NCI-H2227 treated with DMSO at 0.1 percent for 48 hours (cell line): Measurements from ENCODE around the gene RNF187.
"Not testable (repeated sequence)": the region's sequence is repeated elsewhere in the genome, so short reads cannot be mapped to it uniquely, and the experiment has no call there.

Source experiments
- DNase-seq: peaks from one replicate; lab custom pipeline; 2025; lab: John Stamatoyannopoulos, UW

RNF187 gene

DNA sequence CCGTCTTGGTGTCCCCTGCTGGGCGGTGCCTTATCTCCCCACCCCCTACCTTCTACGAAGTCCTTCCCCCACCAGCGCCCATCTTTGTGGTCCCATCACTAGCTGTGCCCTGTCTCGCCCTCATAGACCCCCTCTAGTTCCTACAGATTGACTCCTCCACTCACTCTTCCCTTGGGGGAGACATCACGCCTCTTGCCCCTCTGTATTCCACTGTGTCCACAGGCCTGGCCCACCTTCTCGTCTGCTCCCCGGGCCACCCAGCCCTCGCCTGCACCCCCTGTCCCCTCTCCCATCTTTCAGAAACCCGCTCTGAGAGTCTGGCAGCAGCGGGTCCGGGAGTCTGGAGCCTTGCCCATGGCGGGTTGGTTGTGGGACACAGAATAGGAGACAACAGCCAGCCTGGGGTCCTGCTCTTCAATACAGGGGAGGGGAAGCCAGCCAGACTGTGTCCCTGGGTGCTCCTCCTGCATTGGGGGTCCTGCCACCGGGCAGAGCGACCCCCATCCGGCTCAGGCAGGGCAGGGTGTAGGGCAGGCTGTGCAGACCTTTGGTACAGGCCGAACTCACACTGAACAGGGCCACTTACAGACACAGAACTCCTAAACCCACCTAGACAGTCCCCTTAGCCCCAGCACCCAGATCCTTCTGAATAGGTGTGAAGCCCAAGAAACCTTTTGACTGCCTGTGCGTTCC lies 1.1 kb downstream of the RNF187 start:
- no peak for DNase-seq

DNA sequence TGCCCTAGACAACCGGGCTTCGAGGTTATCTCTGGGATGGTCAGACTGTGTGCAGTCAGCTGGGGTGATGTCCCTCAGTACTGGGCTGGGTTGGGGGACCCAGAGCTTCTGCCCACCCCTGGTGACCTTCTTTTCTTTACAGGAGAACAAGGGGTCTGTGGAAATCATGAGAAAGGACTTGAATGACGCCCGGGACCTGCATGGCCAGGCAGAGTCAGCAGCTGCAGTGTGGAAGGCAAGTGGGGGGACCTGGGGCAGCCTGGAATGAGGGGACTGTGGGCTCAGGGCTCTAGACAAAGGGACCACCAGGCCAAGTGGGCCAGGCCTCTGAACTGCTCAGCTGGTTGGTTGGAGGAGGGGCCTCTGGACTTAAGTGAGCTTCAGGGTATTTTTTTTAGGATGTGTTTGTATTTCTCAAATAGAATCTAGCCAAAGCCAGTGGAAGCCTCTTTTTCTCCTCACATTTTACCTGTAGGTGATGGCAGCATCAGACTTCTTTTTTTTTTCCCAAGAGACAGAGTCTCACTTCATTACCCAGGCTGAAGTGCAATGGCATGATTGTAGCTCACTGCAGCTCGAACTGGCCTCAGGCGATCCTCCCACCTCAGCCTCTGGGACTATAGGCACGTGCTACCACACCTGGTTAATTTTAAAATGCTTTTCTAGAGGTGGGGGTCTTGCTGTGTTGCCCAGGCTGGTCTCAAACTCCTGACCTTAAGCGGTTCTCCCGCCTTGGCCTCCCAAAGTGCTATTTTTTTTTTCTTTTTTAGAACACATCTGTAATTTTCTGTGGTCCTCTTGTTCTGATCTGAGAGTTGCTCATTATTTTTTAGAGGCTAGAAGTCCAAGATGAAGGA lies 1.9 kb downstream of the RNF187 start:
- DNase-seq = no peak

DNA sequence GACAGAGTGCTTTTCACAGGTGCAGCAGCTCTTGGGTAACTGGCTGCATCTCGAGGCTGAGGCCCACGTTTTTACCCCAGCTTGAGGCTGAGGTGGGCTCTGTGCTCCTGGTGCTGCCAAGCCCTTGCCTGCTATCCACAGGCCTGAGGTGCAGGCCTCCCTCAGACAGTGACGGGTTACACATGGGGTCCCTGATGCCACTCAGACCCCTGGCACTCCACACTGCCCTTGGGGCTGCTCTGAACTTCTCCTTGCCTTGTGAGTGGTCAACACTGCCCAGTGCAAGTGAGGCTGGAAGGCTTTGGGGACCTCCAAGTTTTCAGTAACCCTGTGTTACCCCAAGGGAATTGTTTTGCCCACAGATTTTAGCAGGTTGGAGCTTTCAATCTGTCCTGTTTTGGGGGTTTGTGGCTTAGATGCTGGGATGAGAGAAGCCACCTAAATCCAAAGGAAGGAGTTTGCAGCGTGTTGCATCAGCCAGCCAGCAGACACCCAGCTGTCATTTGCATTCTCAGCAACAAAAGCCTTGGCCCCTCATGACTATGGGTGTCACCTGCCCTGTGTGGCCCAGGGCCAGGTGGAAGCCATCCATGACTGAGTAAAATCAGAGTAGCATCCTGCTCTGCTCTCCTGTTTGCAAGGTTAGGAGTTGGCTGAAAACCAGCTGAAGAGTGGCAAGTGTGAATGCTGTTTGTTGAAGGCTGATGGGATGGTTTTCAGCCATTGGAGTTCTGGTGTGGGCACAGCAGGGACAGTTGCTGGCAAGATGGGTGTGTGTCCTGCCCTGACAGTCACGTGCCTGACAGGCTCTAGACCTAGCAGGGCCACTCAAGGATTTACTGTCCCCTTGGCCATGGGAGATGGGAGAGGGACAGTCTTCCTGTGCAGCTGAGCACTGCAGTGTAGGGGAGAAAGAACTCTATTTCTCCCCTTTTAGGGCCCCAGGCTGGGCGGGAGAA lies 3.2 kb downstream of the RNF187 start:
- no peak for DNase-seq

DNA sequence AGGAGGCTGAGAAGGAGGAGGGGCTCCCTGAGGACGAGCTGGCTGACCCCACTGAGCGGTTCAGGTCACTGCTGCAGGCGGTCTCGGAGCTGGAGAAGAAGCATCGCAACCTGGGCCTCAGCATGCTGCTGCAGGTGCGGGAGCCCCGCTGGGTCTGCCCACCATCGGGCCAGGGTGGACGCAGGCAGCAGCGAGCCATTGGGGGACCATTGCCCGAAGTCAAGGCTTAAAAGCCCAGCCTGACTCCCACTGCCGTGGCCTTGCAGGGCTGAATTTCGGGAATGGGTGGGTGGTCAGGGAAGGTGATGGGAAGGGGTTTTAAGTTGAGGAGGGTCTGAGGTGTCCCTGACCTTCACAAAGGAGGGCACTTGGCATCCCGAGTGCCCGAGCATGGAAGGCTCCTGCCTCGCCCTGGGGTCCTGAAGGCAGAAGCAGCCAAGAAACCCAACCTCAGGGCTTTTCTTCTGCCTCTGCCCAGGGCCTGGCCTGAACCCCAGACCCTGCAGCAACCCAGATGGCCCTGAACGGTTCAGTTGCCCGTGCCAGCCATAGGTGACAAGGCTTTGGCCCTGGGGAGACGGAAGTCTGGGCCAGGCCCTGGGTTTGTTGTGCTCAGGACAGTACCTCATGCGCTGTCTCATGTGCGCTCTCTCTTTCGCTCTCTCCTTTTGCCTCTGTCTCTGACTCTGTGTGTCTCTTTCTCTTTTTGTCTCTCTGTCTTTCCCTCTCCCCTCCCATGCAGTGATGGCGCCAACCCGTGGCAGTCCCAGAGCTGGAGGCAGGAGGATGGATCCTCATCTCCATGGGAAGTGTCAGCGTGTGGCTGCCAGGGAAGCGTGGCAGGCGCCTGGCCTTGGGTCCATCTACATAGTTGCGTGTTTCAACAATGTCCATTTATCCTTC lies 6.2 kb downstream of the RNF187 start:
- DNase-seq = no peak

DNA sequence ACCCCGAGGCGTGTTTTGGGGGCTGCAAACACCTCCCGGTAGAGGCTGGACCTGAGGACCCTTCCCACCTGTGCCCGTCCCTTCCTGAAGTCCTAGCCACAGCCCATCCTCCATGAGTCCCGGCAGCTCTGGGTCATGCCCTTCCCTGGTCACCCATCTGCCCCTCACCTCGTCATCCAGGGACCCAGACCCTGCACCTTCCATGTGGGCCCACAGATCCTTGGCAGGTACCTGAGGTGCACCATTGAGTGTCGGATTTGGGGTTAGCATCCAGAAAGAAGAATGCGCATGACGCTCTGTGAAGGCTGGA lies 6.8 kb downstream of the RNF187 start:
- DNase-seq = no peak

DNA sequence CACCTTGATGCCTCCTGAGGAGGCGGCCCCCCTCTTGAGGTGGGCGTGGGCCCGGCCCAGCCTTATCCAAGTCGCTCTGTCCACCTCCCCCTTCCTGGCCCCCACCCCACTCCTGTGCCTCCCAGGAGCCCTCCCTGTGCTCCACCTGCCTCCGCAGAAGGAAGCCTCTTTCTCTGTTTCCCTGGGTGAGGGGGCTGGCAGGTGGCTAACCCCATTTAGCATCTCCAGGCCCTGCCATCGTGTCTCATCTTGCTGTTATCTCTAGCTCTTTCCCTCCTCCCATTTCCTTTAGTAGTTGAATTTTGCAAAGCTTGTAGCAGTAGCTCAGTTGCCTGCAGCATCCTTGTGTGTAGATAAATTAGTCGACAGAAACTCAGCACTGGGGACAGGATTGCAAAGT lies 7.2 kb downstream of the RNF187 start:
- DNase-seq = no peak

DNA sequence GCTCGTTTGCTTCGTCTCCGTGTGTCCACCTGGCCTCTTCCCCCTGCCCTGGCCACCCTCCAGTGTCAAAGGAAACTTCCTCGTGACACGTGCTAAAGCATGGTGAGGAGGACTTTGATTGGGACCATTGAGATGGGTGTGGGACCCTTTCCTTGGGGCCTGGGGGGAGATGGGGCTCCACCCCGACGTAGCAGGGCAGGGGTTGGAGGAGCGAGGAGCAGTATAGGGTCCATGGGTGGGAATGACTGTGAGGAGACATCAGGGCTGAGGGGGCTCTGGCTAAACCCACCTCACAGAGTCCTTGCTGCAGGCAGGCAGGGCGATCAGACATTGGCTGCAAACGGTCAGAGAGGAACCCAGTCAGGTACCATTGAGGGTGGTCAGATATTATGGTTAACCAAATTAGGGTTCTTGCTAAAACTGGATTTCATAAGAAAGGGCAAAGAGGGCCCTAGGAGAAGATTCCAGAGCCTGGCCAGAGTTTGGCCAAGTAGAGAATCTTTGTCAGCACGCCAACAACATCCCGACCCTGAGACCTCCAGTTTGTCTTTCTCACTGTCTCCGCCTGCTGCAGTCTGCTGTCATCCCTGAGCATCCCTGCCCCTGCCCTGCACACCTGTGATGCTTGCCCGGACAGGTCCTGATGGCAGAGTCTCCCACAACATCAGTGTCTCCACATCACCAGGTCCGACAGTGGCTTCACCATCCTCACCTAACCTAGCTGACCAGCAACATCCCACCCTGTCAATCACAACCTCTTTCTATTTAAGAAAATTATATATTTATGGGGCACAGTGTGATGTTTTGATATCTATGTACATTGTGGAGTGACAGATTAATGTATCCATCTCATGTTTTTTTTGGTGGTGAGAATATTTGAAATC lies 8.0 kb downstream of the RNF187 start:
- no peak for DNase-seq

DNA sequence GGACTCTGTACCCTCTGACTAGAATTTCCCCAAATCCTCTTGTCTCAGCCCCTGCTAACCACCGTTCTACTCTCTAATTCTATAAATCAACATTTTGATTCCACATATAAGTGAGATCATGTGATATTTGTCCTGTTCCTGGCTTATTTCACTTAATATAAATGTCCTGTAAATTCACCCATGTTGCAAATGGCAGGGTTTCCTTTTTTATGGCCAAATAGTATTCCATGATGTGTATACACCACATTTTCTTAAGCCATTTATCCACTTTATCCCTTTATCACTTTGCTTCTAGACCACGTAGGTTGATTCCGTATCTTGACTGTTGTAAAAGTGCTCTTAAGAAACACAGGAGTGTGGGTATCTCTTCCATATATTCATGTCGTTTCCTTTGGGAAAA lies 8.9 kb downstream of the RNF187 start:
- no peak for DNase-seq

DNA sequence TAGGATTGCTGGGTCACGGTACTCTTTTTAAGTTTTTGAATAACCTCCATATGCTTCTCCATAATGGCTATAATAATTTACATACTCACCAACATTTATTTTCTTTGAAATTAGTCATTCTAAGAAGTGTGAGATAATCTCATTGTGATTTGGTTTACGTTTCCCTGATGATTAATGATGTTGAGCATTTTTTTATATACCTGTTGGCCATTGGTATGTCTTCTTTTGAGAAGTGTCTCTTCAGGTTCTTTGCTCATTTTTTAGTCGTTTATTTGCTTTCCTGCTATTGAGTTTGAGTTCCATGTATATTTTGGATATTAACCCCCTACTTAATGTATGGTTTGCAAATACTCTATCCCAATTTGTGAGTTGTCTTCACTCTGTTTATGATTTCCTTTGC lies 9.3 kb downstream of the RNF187 start:
- DNase-seq = no peak

DNA sequence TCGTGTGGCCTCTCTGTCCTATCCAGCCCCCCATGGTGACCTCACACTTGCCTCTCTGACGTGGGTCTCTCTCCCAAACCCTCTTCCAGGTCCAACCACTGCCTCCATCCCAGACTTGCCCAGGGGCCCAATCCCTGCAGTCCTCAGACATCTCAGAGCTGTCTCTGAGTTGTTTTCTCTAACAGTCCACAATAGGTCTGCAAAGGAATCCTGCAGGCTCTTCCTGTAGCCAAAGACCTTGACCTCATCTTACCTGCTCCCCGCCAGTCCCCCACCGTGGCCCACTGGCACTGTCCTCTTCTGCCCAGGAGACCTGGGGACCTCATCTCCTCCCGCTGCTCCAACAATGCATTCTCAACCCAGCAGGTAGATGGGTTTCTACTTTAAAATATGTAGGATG lies 10.0 kb downstream of the RNF187 start:
- no peak for DNase-seq

DNA sequence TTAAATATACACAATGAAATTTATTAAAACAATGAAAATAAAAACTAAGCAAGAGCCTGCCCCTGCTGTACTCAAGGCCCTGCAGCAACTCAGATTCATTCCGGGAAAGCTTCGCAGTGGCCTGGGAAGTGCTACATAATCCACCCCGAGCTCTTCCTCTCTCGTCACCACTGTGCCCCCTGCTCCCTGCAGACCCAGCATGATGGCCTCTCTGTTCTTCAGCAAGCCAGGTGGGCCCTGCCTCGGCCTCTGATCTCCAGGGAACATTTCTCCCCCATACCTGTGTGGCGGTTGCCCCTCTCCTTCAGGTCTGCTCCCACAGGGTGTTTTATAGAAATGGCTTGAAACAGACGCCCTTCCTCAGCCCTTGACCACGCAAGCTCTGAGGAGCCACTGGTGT lies 10.6 kb downstream of the RNF187 start:
- no peak for DNase-seq

DNA sequence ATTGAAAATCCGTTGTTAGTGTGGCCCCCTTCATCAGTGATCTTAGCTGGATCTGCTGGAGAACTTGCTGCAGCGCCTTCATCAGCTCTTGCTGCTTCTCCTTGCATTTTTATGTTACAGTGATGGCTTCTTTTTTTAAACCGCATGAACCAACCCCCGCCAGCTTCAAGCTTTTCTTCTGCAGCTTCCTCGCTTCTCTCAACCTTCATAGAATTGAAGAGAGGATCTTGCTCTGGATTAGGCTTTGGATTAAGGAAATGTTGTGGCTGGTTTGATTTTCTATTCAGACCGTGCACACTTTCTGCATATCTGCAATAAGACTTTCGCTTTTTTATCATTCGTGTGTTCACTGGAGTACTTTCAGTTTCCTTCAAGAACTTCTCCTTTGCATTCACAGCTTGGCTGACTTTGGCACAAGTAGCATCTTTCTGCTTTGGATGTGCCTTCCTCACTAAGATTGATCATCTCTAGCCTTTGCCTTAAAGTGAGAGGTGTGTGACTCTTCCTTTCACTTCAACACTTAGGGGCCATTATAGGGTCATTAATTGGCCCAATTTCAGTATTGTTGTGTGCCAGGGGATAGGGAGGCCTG lies 13.1 kb downstream of the RNF187 start:
- DNase-seq = no peak

DNA sequence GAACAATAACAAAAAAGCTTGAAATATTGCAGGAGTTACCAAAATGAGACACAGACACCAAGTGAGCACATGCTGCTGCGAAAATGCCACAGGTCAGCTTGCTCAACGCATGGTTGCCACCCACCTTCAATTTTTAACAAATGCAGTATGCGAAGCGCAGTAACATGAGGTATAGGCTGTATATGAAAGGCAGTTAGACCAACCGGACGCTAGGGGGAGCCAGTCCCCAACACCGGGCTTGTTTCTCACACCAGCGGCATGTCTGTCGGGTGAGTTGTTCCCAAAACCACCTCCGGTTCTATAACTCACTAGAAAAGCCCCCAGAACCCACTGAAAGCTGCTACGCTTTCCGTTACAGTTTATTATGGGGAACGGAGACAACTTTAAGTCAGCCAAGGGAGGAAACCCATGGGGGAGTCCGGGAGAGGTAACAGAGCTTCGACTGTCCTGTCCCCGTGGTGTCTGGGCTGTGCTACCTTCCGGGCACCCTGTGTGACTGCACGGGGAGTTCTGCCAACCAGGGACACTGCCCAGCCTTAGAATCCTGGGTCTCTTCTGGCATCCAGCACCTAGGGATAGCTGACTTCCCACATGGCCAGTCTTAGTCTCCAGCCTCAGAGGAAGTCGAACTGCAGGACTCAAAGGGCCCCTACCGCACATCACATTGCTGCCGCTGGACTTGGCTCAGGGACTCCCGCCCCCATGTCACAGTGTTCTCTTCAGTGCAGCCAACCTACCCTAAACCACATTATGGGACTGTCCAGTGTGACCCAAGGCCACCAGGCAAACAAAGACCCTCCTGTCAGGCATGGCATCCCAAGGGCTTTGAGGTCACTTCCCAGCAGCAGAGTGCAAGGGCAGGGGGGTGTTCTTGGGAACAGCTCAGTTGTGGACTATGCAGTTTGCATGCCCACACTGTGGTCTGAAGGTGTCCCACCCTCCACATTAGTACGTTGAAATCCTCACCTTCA lies 14.0 kb downstream of the RNF187 start:
- DNase-seq = peak; percentile 86

DNA sequence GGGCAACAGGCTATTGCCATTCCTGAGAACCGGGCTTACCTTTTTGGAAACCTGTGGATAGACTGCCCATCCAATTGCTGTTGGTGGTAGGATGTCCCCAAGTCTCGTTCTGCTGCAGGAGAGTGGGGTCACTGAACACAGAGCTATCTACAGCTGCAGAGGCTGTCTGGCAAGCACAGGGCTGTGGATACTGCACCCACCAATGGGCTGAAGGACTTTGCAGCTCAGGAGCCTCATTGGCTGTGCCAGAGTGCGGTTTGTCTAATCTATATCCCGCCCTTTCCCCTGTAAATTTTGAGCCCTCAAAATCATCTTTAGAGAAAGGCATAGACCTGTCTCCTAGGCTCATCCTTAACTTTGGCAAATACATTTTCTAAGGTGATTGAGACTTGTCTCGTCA lies 15.3 kb downstream of the RNF187 start:
- no peak for DNase-seq

DNA sequence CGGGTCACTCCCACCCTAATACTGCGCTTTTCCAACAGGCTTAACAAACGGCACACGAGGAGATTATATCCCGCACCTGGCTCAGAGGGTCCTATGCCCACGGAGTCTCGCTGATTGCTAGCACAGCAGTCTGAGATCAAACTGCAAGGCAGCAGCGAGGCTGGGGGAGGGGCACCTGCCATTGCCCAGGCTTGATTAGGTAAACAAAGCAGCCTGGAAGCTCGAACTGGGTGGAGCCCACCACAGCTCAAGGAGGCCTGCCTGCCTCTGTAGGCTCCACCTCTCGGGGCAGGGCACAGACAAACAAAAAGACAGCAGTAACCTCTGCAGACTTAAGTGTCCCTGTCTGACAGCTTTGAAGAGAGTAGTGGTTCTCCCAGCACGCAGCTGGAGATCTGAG lies 18.8 kb downstream of the RNF187 start:
- not testable (repeated sequence) for DNase-seq

DNA sequence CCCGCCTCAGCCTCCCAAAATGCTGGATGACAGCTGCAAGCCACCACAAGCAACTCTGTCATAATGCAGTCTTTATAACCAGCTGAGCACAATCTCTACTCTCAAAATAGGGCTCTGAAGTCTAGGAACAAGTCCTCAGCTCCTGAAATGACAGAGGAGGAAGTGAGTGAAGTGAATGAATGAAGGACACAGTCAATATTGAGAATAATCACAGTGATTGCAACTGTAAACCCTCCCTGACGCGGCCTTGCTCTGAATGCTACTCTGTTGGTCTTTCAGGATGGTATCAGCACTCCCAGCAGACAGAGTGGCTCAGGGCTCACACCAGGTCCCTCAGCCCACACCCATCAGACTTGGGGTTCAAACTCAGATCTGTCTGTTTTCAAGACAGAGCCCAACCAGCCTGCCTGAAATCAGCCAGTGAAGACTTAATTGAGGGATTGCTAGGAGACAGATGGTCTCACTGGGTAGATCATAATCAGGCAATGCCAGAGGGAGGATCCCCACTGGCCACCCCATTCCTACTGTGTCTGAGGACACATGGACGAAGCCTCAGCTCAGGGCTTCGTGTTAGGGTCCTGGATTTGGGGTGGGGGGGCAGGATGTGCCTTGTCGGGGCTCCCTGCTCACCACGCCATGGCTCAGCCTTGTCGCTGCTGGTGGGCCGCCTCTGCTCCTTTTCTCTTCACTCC lies 20.9 kb downstream of the RNF187 start:
- no peak for DNase-seq

DNA sequence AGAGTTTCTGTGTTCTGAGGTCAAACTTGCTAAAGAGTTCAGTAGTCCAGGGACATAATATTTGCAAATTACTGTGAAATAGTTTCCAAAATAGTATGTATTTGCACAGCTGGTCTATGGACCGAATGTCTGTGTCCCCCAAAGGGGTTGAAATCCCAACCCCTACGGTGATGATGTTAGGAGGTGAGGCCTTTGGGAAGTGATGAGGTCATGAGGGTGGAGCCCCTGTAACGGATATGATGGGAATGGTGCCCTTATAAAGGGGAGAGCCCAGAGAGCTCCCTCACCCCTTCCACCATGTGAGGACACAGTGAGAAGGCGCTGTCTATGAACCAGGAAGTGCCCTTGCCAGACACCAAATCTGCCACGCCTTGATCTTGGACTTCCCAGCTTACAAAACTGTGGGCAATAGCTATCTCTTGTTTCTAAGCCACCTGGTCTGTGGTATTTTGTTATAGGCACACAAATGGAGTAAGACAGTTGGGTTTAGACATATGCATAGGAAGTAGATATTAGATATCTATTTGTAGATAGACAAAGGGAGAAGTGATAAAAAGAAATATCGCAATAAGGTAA lies 21.7 kb downstream of the RNF187 start:
- DNase-seq = no peak
